ENCODE data around the gene NANOS2.

Gene NANOS2

GRCh38 chr19:45895519-45895972, 19.0 kb downstream of the NANOS2 start:
- no peak for DNase-seq (ENCODE audit: low spot score)

DNA sequence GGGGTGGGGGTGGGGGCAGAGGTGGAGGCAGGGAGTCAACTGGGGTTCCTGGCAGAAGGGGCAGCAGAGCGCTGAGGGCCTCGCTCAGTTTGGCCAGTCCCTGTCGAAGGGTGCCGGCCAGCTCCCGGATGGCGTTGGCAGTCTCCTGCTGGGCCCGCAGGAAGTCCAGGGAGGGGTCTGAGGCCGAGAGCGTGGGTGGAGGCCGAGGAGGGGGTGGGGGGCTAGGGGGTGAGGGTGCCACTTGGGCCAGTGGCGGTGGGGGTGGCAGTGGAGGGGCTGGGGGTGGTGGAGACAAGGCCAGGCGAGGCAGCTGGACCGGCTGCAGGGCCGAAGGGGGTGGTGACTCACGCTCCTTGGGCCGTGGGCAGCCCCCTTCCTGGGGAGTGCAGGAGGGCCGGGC, 23.7 kb downstream of the NANOS2 start:
- DNase-seq (ENCODE audit: low spot score), result no peak

GRCh38 chr19:45889210-45889885, 25.2 kb downstream of the NANOS2 start:
- no peak for DNase-seq (ENCODE audit: low spot score)

DNA sequence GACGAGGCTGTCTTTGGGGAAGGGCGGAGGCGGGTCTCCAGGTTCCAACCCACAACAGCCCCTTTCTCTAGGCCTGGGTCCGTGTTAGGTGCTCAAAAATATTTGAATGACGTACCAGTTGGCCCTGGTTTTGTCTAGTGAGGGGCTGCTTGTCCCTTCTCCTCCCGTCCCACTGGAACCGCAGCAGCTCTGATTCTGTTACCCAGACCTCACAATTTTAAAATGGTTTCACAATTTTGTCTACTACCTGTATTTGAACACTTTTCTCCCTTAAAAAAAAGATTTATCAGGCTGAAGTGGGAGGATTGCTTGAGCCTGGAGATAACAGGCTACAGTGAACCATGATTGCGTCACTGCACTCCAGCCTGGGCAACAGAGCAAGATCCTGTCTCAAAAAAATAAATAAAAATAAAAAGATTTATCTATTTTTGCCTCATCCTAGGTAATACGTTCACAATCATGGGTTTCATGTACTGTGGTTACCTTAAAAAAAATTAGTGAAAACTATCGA, 27.3 kb downstream of the NANOS2 start:
- DNase-seq (ENCODE audit: low spot score), result no peak

GRCh38 chr19:45886427-45887199, 28.0 kb downstream of the NANOS2 start:
- peak; percentile 94 for DNase-seq (ENCODE audit: low spot score)

GRCh38 chr19:45885556-45886426, 28.8 kb downstream of the NANOS2 start, which contains the start of gene IRF2BP1:
Gene IRF2BP1 (minus strand): TSS chr19:45886141. CDS start chr19:45885774, 367 bp downstream.
- peak; percentile 94 for DNase-seq (ENCODE audit: low spot score)

DNA sequence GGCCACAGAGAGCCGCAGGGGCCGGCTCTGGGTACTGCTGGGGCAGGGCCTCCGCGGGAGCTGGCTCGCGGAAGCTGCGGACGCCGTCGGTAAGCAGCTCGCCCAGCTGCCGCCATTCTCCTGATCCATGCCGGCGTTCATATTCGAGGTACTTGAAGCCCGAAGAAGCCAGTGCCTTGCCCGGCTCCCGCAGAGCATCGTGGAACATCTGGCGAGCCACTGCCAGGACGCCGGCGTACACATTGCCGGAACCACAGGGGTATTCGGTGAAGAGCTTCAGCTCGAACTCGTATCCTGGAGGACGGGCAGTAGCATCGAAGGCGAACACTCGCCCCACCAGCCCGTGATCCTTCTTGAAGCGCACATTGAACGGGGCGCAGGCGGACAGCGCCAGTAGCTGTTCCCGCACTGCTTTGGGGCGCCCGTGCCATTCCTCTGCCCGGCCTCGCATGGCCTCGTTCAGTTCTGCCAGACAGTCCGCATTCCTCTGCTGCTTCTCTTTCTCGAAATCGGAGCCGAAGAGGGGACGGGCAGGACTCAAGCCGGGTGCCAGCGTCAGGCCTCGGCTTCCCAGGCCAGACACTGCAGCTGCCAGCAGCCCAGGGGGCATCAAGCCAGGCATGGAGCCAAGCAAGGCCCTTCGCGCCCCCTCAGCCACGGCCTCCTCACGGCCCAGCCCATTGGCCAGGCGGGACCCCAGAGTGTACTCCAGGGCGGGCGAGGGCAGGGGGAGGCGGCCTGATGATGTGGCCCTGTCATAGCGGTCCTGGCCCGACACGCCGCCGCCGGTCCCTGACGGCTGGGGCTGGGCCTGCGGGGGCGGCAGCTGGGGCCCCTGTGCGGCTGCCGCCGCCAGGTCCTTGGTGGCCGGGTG, 29.7 kb downstream of the NANOS2 start:
- no peak for DNase-seq (ENCODE audit: low spot score)

DNA sequence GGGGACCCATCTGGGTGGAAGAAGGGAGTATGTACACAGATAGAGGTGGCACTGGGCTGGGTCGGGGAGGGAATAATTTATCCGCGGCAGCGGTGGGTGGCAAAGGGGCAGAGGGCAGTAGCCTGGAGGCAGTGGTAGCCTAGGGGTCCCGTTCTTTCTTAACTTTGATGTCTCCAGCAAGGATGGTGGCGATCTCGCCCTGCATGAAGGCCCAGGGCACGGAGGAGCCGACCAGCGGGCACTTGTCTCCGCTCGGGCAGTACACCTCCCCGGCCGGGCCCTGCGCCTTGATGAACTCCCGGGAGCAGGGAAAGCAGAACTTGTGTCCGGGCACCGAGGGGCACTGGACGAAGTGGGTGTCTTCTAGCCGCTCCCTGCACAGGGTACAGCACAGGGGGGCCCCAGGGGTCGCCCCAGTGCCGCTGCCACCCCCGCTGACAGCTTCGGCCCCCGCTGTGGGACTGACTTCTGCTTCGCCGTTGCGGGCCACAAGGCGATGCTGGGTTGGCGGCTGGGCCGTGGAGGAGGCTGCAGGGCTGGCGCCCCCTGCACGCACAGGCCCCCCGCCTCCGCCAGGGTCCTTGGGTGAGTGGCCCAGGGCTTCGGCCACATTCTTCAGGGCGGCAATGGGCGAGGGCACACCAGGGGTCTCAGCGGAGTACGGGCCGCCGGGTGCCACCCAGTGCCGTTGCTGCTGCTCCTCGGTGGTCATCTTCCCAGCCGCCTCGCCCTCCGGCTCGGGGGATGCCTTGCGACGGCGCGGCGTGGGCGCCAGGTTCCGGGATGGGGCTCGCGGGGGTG, 30.5 kb downstream of the NANOS2 start:
- no peak for DNase-seq (ENCODE audit: low spot score)

DNA sequence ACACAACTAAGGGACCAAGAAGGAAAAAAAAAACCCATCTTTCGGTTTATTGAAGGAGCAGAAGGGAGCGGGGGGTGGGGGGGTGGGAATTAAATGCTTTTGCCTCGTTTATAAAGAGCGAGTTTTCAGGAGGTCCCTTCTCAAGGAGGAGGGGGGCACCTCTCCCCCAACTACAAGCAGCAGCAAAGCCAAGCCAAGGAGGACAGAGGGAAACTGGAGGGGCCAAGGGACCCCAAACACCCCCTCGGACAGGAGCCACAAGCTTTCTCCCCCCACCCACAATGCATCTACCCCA, 31.0 kb downstream of the NANOS2 start:
- no peak for DNase-seq (ENCODE audit: low spot score)

GRCh38 chr19:45882652-45883585, 31.7 kb downstream of the NANOS2 start:
- DNase-seq (ENCODE audit: low spot score), result peak; percentile 89

DNA sequence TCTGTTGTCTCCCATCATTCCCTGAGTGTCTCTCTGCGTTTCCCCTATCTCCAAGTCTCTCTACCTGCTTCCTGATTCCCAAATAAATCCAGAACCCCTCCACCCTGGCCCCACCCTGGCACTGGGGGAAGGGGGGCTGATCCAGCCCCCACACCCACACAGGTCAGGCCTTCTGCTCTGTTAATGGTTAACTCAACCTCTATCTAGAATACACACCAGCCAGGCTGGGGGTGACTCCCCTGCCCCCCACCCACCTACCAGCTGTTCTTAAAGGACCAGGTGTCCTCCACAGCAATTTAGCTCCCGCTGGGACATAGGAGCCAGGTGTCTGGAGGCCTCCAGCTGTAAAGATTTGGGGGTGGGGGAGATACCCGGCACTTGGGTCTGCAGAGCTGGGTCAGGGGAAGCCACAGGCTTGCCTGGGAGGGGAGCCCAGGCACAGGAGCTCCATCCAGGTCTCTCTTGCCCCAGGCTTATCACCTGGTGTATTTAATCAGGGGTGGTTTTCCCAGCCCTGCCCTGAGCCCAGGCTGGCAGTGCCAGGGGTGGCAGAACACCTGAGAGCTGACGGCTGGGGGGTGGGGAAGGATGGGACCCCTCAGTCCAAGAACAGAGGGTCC, 32.6 kb downstream of the NANOS2 start:
- no peak for DNase-seq (ENCODE audit: low spot score)

GRCh38 chr19:45881082-45881908, 33.3 kb downstream of the NANOS2 start:
- no peak for DNase-seq (ENCODE audit: low spot score)

DNA sequence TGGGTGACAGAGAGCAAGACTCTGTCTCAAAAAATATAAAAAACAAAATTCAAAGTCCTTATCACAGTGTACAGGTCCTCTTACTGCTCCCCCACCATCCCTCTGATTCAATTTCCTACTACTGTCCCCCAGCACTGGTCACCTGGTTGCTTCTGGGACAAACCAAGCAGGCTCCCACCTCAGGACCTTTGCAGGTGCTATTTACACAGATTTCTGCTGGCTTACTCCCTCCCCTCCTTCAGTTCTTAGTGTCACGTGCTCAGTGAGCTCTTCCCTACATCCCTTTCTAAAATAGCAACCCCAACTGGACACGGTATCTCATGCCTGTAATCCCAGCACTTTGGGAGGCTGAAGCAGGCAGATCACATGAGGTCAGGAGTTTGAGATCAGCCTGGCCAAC, 34.6 kb downstream of the NANOS2 start:
- DNase-seq (ENCODE audit: low spot score), result no peak

DNA sequence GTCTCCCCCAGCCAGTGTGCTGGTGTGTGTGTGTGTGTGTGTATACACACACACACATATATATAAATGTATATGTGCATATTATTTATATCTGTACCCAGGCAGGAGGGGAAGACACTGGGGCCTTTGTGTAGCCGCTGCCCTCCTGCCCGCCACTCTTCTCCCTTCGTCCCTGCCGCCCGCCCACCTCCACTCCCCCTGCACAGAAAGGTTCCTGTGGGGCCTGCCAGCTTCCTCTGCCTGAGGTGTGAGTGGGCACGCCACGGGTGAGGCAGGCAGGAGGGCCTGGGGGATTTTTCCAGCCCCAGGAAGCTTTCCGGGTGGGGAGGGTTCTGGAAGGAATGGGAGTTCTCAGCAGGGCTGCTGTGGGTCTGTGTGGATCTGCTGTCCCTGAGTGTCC, 35.5 kb downstream of the NANOS2 start:
- no peak for DNase-seq (ENCODE audit: low spot score)

- no peak for DNase-seq (ENCODE audit: low spot score)
Measured at GRCh38 chr19:45878043-45878794, 36.4 kb downstream of the NANOS2 start.

GRCh38 chr19:45876411-45877197, 38.0 kb downstream of the NANOS2 start:
- DNase-seq (ENCODE audit: low spot score), result no peak

DNA sequence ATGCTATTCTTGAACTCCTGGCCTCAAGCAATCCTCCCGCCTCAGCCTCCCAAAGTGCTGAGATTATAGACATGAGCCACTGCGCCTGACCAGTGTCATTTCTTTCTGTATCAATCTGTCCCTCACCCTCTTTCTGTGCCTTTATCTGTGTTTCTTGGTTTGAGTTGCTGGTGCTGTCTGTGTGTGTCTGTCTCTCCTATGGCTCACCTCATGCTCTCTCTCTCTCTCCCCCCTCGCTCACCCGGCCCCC, 38.5 kb downstream of the NANOS2 start:
- DNase-seq (ENCODE audit: low spot score), result no peak

Data from RKO (cell line).